Measurements from ENCODE around the gene CD82.
"Not testable (repeated sequence)": the region's sequence is repeated elsewhere in the genome, so short reads cannot be mapped to it uniquely, and the experiment has no call there.

Gene CD82

GRCh38 chr11:44645827-44646226 lies 80.4 kb downstream of the CD82 start:
- WGBS: 69% methylated on average over 2 of the region's 3 CpGs
- H3K14ac ChIP-seq (ENCODE audit: low read length in 2 of 2): no peak overlapping the region

GRCh38 chr11:44647255-44647955 lies 81.9 kb downstream of the CD82 start:
- H3K4me3 ChIP-seq (ENCODE audit: insufficient read depth in 1 of 2, low read depth in 1 of 2, low read length in 2 of 2); H3K4ac ChIP-seq (ENCODE audit: low read depth in 1 of 2, low read length in 2 of 2); H4K91ac ChIP-seq (ENCODE audit: low read length); H2BK15ac ChIP-seq (ENCODE audit: low read depth, poor library complexity, severe bottlenecking); H3K18ac ChIP-seq (ENCODE audit: low read depth in 1 of 2, low read length in 2 of 2); H3K14ac ChIP-seq (ENCODE audit: low read length in 2 of 2); H3K79me1 ChIP-seq (replicated peaks; ENCODE audit: low read length, poor library complexity, severe bottlenecking); H3K23ac ChIP-seq (ENCODE audit: low read length in 2 of 2); DNase-seq; H3K36me3 ChIP-seq (ENCODE audit: control insufficient read depth in 1 of 2, insufficient read depth in 2 of 2, low read depth in 1 of 2, low read length in 2 of 2); H2AK5ac ChIP-seq (ENCODE audit: low read length, severe bottlenecking); H2BK12ac ChIP-seq (ENCODE audit: low read length in 2 of 2); H2BK120ac ChIP-seq (ENCODE audit: low read depth, low read length); H3K27ac ChIP-seq (ENCODE audit: low read length, poor library complexity, severe bottlenecking); H3K4me2 ChIP-seq (ENCODE audit: low read length, poor library complexity, severe bottlenecking); H4K8ac ChIP-seq (ENCODE audit: low read length); H2AFZ ChIP-seq (ENCODE audit: low read depth, low read length); H2BK5ac ChIP-seq (ENCODE audit: low read depth, low read length, poor library complexity, severe bottlenecking); H3K4me1 ChIP-seq (ENCODE audit: control insufficient read depth, insufficient read depth, low read depth, low read length); H3K9ac ChIP-seq (ENCODE audit: low read length): not testable (repeated sequence)
- Histone ChIP-seq H3K27me3 (ENCODE audit: control insufficient read depth in 1 of 2, insufficient read depth in 1 of 2, low read length in 2 of 2) (peaks cover 29 to 46% of the 10 kb centered on the region in 2 experiments), H3K9me3 (ENCODE audit: control insufficient read depth, low read length) (peaks cover 34% of the 10 kb centered on the region)
- 63% methylated on average over 1 of the region's 6 CpGs for WGBS

More at GRCh38 chr11:44645827-44646226, 80.4 kb downstream of the CD82 start:
- no peak overlapping the region for H3K4me2 ChIP-seq (ENCODE audit: low read length, poor library complexity, severe bottlenecking)
- no peak overlapping the region for H4K8ac ChIP-seq (ENCODE audit: low read length)
- H3K4me1 ChIP-seq (ENCODE audit: control insufficient read depth, insufficient read depth, low read depth, low read length): no peaks in the 10 kb centered on the region
- no peak overlapping the region for H3K23ac ChIP-seq (ENCODE audit: low read length in 2 of 2)
- peaks cover 46% of the 10 kb centered on the region for H3K9me3 ChIP-seq (ENCODE audit: control insufficient read depth, low read length)
- DNase-seq: no peak
- H3K9ac ChIP-seq (ENCODE audit: low read length): no peak overlapping the region
- H2AK5ac ChIP-seq (ENCODE audit: low read length, severe bottlenecking): no peak overlapping the region
- no peak overlapping the region for H2BK120ac ChIP-seq (ENCODE audit: low read depth, low read length)
- H3K27me3 ChIP-seq (ENCODE audit: control insufficient read depth in 1 of 2, insufficient read depth in 1 of 2, low read length in 2 of 2): peaks cover 15 to 32% of the 10 kb centered on the region in 2 experiments
- no peaks in the 10 kb centered on the region for H3K36me3 ChIP-seq (ENCODE audit: control insufficient read depth in 1 of 2, insufficient read depth in 2 of 2, low read depth in 1 of 2, low read length in 2 of 2)
- no peaks in the 10 kb centered on the region for H3K79me1 ChIP-seq (replicated peaks; ENCODE audit: low read length, poor library complexity, severe bottlenecking)
- H4K91ac ChIP-seq (ENCODE audit: low read length): no peak overlapping the region
- no peak overlapping the region for H2BK5ac ChIP-seq (ENCODE audit: low read depth, low read length, poor library complexity, severe bottlenecking)
- H2BK15ac ChIP-seq (ENCODE audit: low read depth, poor library complexity, severe bottlenecking): no peak overlapping the region
- no peak overlapping the region for H3K4me3 ChIP-seq (ENCODE audit: insufficient read depth in 1 of 2, low read depth in 1 of 2, low read length in 2 of 2)
- H3K18ac ChIP-seq (ENCODE audit: low read depth in 1 of 2, low read length in 2 of 2): no peak overlapping the region
- H2BK12ac ChIP-seq (ENCODE audit: low read length in 2 of 2): no peak overlapping the region
- no peak overlapping the region for H3K27ac ChIP-seq (ENCODE audit: low read length, poor library complexity, severe bottlenecking)
- H3K4ac ChIP-seq (ENCODE audit: low read depth in 1 of 2, low read length in 2 of 2): no peak overlapping the region
- H2AFZ ChIP-seq (ENCODE audit: low read depth, low read length): no peak overlapping the region

- Histone ChIP-seq H2BK120ac (ENCODE audit: low read depth, low read length) (no peak overlapping the region), H2BK15ac (ENCODE audit: low read depth, poor library complexity, severe bottlenecking) (no peak overlapping the region), H2AFZ (ENCODE audit: low read depth, low read length) (no peak overlapping the region), H3K4ac (ENCODE audit: low read depth in 1 of 2, low read length in 2 of 2) (no peak overlapping the region), H3K79me1 (replicated peaks; ENCODE audit: low read length, poor library complexity, severe bottlenecking) (no peaks in the 10 kb centered on the region), H3K27me3 (ENCODE audit: control insufficient read depth in 1 of 2, insufficient read depth in 1 of 2, low read length in 2 of 2) (peaks cover 36 to 53% of the 10 kb centered on the region in 2 experiments), H3K4me2 (ENCODE audit: low read length, poor library complexity, severe bottlenecking) (no peak overlapping the region), H3K36me3 (ENCODE audit: control insufficient read depth in 1 of 2, insufficient read depth in 2 of 2, low read depth in 1 of 2, low read length in 2 of 2) (no peaks in the 10 kb centered on the region), H2AK5ac (ENCODE audit: low read length, severe bottlenecking) (no peak overlapping the region), H3K23ac (ENCODE audit: low read length in 2 of 2) (no peak overlapping the region), H3K4me1 (ENCODE audit: control insufficient read depth, insufficient read depth, low read depth, low read length) (peaks cover 9% of the 10 kb centered on the region), H3K9ac (ENCODE audit: low read length) (no peak overlapping the region), H3K4me3 (ENCODE audit: insufficient read depth in 1 of 2, low read depth in 1 of 2, low read length in 2 of 2) (no peak overlapping the region), H3K27ac (ENCODE audit: low read length, poor library complexity, severe bottlenecking) (no peak overlapping the region), H3K9me3 (ENCODE audit: control insufficient read depth, low read length) (peaks cover 30% of the 10 kb centered on the region), H3K14ac (ENCODE audit: low read length in 2 of 2) (no peak overlapping the region), H4K8ac (ENCODE audit: low read length) (no peak overlapping the region), H2BK5ac (ENCODE audit: low read depth, low read length, poor library complexity, severe bottlenecking) (no peak overlapping the region), H3K18ac (ENCODE audit: low read depth in 1 of 2, low read length in 2 of 2) (no peak overlapping the region), H2BK12ac (ENCODE audit: low read length in 2 of 2) (no peak overlapping the region), H4K91ac (ENCODE audit: low read length) (no peak overlapping the region)
- 80% methylated on average over 1 of the region's 1 CpG for WGBS
- no peak for DNase-seq
Measured at GRCh38 chr11:44648109-44648508, 82.6 kb downstream of the CD82 start.

GRCh38 chr11:44651535-44652155 lies 86.2 kb downstream of the CD82 start:
- Histone ChIP-seq H2AK5ac (ENCODE audit: low read length, severe bottlenecking) (no peak overlapping the region), H3K18ac (ENCODE audit: low read depth in 1 of 2, low read length in 2 of 2) (no peak overlapping the region), H3K4me2 (ENCODE audit: low read length, poor library complexity, severe bottlenecking) (no peak overlapping the region), H2BK120ac (ENCODE audit: low read depth, low read length) (no peak overlapping the region), H4K8ac (ENCODE audit: low read length) (no peak overlapping the region), H3K23ac (ENCODE audit: low read length in 2 of 2) (no peak overlapping the region), H2AFZ (ENCODE audit: low read depth, low read length) (no peak overlapping the region), H3K27ac (ENCODE audit: low read length, poor library complexity, severe bottlenecking) (no peak overlapping the region), H2BK12ac (ENCODE audit: low read length in 2 of 2) (no peak overlapping the region), H3K36me3 (ENCODE audit: control insufficient read depth in 1 of 2, insufficient read depth in 2 of 2, low read depth in 1 of 2, low read length in 2 of 2) (no peaks in the 10 kb centered on the region), H4K91ac (ENCODE audit: low read length) (no peak overlapping the region), H3K27me3 (ENCODE audit: control insufficient read depth in 1 of 2, insufficient read depth in 1 of 2, low read length in 2 of 2) (peaks cover 58 to 69% of the 10 kb centered on the region in 2 experiments), H2BK15ac (ENCODE audit: low read depth, poor library complexity, severe bottlenecking) (no peak overlapping the region), H3K9me3 (ENCODE audit: control insufficient read depth, low read length) (peaks cover 8% of the 10 kb centered on the region), H2BK5ac (ENCODE audit: low read depth, low read length, poor library complexity, severe bottlenecking) (no peak overlapping the region), H3K4me1 (ENCODE audit: control insufficient read depth, insufficient read depth, low read depth, low read length) (peaks cover 11% of the 10 kb centered on the region), H3K79me1 (replicated peaks; ENCODE audit: low read length, poor library complexity, severe bottlenecking) (no peaks in the 10 kb centered on the region), H3K4ac (ENCODE audit: low read depth in 1 of 2, low read length in 2 of 2) (no peak overlapping the region), H3K4me3 (ENCODE audit: insufficient read depth in 1 of 2, low read depth in 1 of 2, low read length in 2 of 2) (no peak overlapping the region), H3K9ac (ENCODE audit: low read length) (no peak overlapping the region), H3K14ac (ENCODE audit: low read length in 2 of 2) (no peak overlapping the region)
- 86% methylated on average over 15 of the region's 15 CpGs for WGBS
- no peak for DNase-seq
